Rectal smooth muscle tissue (tissue), 1 donor: Measurements from ENCODE around the gene ANKRD55.

Experiments used
- H3K27ac ChIP-seq: one replicate; pipeline ENCODE4 v1.7.0; 2013; ENCODE audit warnings: low read depth, low read length, inconsistent platforms
- H3K27me3 ChIP-seq: one replicate; pipeline ENCODE4 v1.7.0; 2013; ENCODE audit warnings: low read length; ENCODE audit not compliant: control insufficient read depth, insufficient read depth
- H3K36me3 ChIP-seq: one replicate; pipeline ENCODE4 v1.7.0; 2013; ENCODE audit warnings: low read length; ENCODE audit not compliant: control insufficient read depth, insufficient read depth
- H3K4me1 ChIP-seq: one replicate; pipeline ENCODE4 v1.7.0; 2013; ENCODE audit warnings: low read length; ENCODE audit not compliant: control insufficient read depth, insufficient read depth
- H3K4me3 ChIP-seq: one replicate; pipeline ENCODE4 v1.7.0; 2013; ENCODE audit warnings: low read length
- H3K9ac ChIP-seq: one replicate; pipeline ENCODE4 v1.7.0; 2013; ENCODE audit warnings: low read length

Gene ANKRD55

GRCh38 chr5:56170557-56170956, 62.6 kb downstream of the ANKRD55 start:
- Histone ChIP-seq H3K4me3 (no peak overlapping the region), H3K27me3 (peaks cover 3% of the 10 kb centered on the region), H3K4me1 (no peaks in the 10 kb centered on the region), H3K9ac (no peak overlapping the region), H3K27ac (no peak overlapping the region), H3K36me3 (no peaks in the 10 kb centered on the region)

DNA sequence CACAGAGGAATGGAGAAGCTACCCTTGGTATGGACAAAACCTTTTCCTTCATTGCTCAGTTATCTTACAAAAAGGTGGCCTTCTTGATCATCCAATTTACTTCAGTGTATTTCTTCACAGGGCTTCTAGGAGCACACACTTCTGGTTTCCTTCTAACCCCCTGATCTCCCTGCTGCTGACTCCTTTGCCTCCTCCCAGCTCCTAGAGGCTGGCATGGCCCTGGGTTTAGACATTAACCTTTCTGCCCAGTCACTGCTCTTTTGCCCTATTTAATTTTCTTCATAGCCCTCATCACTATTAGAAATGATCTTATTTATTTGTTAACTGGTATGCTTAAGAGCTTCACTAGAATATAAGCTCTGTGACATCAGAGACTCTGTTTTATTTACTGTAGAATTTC, 63.2 kb downstream of the ANKRD55 start:
- Histone ChIP-seq H3K27me3 (no peaks in the 10 kb centered on the region), H3K27ac (no peak overlapping the region), H3K4me1 (no peaks in the 10 kb centered on the region), H3K9ac (no peak overlapping the region), H3K4me3 (no peak overlapping the region), H3K36me3 (no peaks in the 10 kb centered on the region)

DNA sequence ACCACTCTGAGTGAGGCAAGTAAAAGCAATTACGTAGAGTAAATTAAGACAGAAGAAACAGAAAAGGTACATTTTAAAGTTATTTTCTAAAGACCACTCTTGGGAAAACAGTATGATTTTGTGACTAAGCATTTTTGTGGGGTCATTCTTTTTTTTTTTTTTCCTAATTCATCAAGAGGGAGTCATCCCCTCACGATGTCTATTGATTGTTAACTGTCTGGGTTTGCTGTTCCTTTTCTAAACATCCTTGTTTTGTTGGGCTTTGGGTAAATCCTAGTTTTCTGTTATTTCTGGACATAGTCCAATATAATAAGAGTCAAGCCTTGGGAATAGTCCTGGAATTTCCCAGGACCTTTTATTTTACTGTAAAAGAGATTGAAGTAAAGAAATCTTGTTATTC, 63.8 kb downstream of the ANKRD55 start:
- Histone ChIP-seq H3K27ac (no peak overlapping the region), H3K36me3 (no peaks in the 10 kb centered on the region), H3K4me1 (no peaks in the 10 kb centered on the region), H3K4me3 (no peak overlapping the region), H3K27me3 (no peaks in the 10 kb centered on the region), H3K9ac (no peak overlapping the region)

- Histone ChIP-seq H3K4me1 (no peaks in the 10 kb centered on the region), H3K27ac (no peak overlapping the region), H3K4me3 (no peak overlapping the region), H3K36me3 (no peaks in the 10 kb centered on the region), H3K27me3 (no peaks in the 10 kb centered on the region), H3K9ac (no peak overlapping the region)
Measured at GRCh38 chr5:56168066-56168478, 65.1 kb downstream of the ANKRD55 start.

GRCh38 chr5:56167519-56167918, 65.6 kb downstream of the ANKRD55 start:
- H3K27me3 ChIP-seq, result no peaks in the 10 kb centered on the region
- no peak overlapping the region for H3K9ac ChIP-seq
- H3K4me3 ChIP-seq, result no peak overlapping the region
- H3K27ac ChIP-seq, result no peak overlapping the region
- H3K36me3 ChIP-seq, result no peaks in the 10 kb centered on the region
- H3K4me1 ChIP-seq, result no peaks in the 10 kb centered on the region

- no peak overlapping the region for H3K4me3 ChIP-seq
- H3K27me3 ChIP-seq, result no peaks in the 10 kb centered on the region
- H3K36me3 ChIP-seq, result no peaks in the 10 kb centered on the region
- H3K9ac ChIP-seq, result no peak overlapping the region
- no peak overlapping the region for H3K27ac ChIP-seq
- H3K4me1 ChIP-seq, result no peaks in the 10 kb centered on the region
Measured at GRCh38 chr5:56166671-56167385, 66.3 kb downstream of the ANKRD55 start.

GRCh38 chr5:56164376-56164775, 68.8 kb downstream of the ANKRD55 start:
- no peaks in the 10 kb centered on the region for H3K27me3 ChIP-seq
- no peak overlapping the region for H3K4me3 ChIP-seq
- no peak overlapping the region for H3K9ac ChIP-seq
- H3K4me1 ChIP-seq, result no peaks in the 10 kb centered on the region
- no peak overlapping the region for H3K27ac ChIP-seq
- no peaks in the 10 kb centered on the region for H3K36me3 ChIP-seq

DNA sequence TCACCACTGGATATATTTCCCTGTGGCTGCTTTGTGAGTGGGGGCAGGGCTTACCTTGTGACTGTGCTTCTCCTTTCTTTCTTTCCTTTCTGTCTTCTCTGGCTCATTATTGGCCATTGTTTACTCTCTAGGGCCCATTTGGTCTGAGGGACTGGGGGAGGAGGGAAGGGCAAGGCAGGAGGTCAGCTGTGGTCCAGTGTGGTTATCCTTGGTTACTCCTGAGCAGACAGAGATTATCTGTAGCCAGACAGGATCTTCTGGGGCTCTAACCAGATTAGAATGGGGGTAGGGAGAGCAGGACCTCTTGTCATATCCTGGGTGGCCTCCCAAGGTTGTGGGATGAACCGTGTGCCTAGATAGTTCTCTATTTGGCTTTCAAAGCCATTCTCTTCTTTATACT, 71.2 kb downstream of the ANKRD55 start:
- Histone ChIP-seq H3K4me1 (no peaks in the 10 kb centered on the region), H3K27ac (no peak overlapping the region), H3K9ac (no peak overlapping the region), H3K27me3 (no peaks in the 10 kb centered on the region), H3K36me3 (no peaks in the 10 kb centered on the region), H3K4me3 (no peak overlapping the region)

GRCh38 chr5:56161439-56161823, 71.7 kb downstream of the ANKRD55 start:
- Histone ChIP-seq H3K27me3 (no peaks in the 10 kb centered on the region), H3K27ac (no peak overlapping the region), H3K4me3 (no peak overlapping the region), H3K4me1 (no peaks in the 10 kb centered on the region), H3K36me3 (no peaks in the 10 kb centered on the region), H3K9ac (no peak overlapping the region)

DNA sequence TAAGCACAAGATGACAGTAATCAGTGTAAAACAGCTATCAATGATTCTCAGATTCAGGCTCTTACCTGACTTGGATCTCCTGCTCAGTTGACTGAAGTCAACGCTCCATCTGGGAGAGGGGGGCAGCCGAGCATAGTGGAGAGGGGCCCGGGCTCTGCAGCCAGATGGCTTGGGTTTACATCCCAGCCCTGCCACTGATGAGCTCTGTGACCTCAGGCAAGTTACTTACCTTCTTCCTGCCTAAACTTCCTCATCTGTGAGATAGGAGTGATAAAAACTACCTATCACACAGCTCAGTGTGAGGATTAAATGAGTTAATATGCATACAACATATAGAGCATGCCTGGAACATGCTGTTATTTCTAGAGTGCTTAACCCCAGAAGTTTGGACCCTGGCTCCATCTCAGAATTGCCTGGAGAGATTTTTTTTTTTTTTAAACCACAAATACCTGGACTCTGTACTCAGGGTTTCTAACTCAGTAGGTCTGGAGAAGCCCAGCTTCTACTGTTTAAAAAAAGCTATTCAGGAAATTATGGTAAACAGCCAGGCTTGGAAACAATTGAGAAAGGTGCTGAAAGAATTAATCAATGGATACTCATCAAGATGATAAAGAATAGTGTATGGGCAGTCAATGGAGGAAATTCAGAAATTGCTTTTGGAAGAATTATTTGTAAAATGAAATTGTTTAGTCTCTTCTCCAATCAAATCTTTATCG, 72.2 kb downstream of the ANKRD55 start:
- no peaks in the 10 kb centered on the region for H3K36me3 ChIP-seq
- no peaks in the 10 kb centered on the region for H3K27me3 ChIP-seq
- H3K27ac ChIP-seq, result no peak overlapping the region
- no peaks in the 10 kb centered on the region for H3K4me1 ChIP-seq
- H3K4me3 ChIP-seq, result no peak overlapping the region
- no peak overlapping the region for H3K9ac ChIP-seq

GRCh38 chr5:56159521-56159947, 73.6 kb downstream of the ANKRD55 start:
- Histone ChIP-seq H3K27me3 (no peaks in the 10 kb centered on the region), H3K27ac (no peak overlapping the region), H3K4me3 (no peak overlapping the region), H3K4me1 (no peaks in the 10 kb centered on the region), H3K36me3 (no peaks in the 10 kb centered on the region), H3K9ac (no peak overlapping the region)

- H3K4me3 ChIP-seq, result no peak overlapping the region
- no peak overlapping the region for H3K27ac ChIP-seq
- H3K4me1 ChIP-seq, result no peaks in the 10 kb centered on the region
- no peak overlapping the region for H3K9ac ChIP-seq
- no peaks in the 10 kb centered on the region for H3K27me3 ChIP-seq
- H3K36me3 ChIP-seq, result no peaks in the 10 kb centered on the region
Measured at GRCh38 chr5:56158331-56158960, 74.7 kb downstream of the ANKRD55 start.
